ENCODE measurements around the gene KAZN.

KAZN gene

GRCh38 chr1:14647777-14648176 lies 49.3 kb downstream of the KAZN start:
- DNase-seq (ENCODE audit: low read depth, low spot score) = no peak

GRCh38 chr1:14648391-14648790 lies 49.9 kb downstream of the KAZN start:
- DNase-seq (ENCODE audit: low read depth, low spot score) = no peak

- no peak for DNase-seq (ENCODE audit: low read depth, low spot score)
These were observed 50.7 kb downstream of the KAZN start for GRCh38 chr1:14648896-14649855.

- DNase-seq (ENCODE audit: low read depth, low spot score) = no peak
These were observed 51.5 kb downstream of the KAZN start for GRCh38 chr1:14649976-14650375.

- DNase-seq (ENCODE audit: low read depth, low spot score) = no peak
These were observed 52.5 kb downstream of the KAZN start for GRCh38 chr1:14650951-14651350.

- DNase-seq (ENCODE audit: low read depth, low spot score) = no peak
These were observed 54.4 kb downstream of the KAZN start for GRCh38 chr1:14652840-14653239.

GRCh38 chr1:14653461-14653960 lies 55.0 kb downstream of the KAZN start:
- no peak for DNase-seq (ENCODE audit: low read depth, low spot score)

GRCh38 chr1:14654554-14654953 lies 56.1 kb downstream of the KAZN start:
- no peak for DNase-seq (ENCODE audit: low read depth, low spot score)

- DNase-seq (ENCODE audit: low read depth, low spot score) = no peak
These were observed 56.9 kb downstream of the KAZN start for GRCh38 chr1:14655385-14655784.

- no peak for DNase-seq (ENCODE audit: low read depth, low spot score)
These were observed 58.0 kb downstream of the KAZN start for GRCh38 chr1:14656384-14656937.

- no peak for DNase-seq (ENCODE audit: low read depth, low spot score)
These were observed 60.2 kb downstream of the KAZN start for GRCh38 chr1:14658642-14659041.

- no peak for DNase-seq (ENCODE audit: low read depth, low spot score)
These were observed 61.4 kb downstream of the KAZN start for GRCh38 chr1:14659913-14660312.

GRCh38 chr1:14660801-14661200 lies 62.3 kb downstream of the KAZN start:
- DNase-seq (ENCODE audit: low read depth, low spot score) = no peak

GRCh38 chr1:14661222-14661621 lies 62.7 kb downstream of the KAZN start:
- DNase-seq (ENCODE audit: low read depth, low spot score) = no peak

GRCh38 chr1:14662116-14662515 lies 63.6 kb downstream of the KAZN start:
- DNase-seq (ENCODE audit: low read depth, low spot score) = no peak

- no peak for DNase-seq (ENCODE audit: low read depth, low spot score)
These were observed 65.3 kb downstream of the KAZN start for GRCh38 chr1:14663773-14664172.

GRCh38 chr1:14666373-14666772 lies 67.9 kb downstream of the KAZN start:
- no peak for DNase-seq (ENCODE audit: low read depth, low spot score)

GRCh38 chr1:14666962-14667650 lies 68.6 kb downstream of the KAZN start:
- no peak for DNase-seq (ENCODE audit: low read depth, low spot score)

GRCh38 chr1:14667651-14667984 lies 69.1 kb downstream of the KAZN start:
- no peak for DNase-seq (ENCODE audit: low read depth, low spot score)

GRCh38 chr1:14668538-14668937 lies 70.1 kb downstream of the KAZN start:
- no peak for DNase-seq (ENCODE audit: low read depth, low spot score)

GRCh38 chr1:14672005-14672404 lies 73.5 kb downstream of the KAZN start:
- no peak for DNase-seq (ENCODE audit: low read depth, low spot score)

- DNase-seq (ENCODE audit: low read depth, low spot score) = no peak
These were observed 75.5 kb downstream of the KAZN start for GRCh38 chr1:14674030-14674429.

- no peak for DNase-seq (ENCODE audit: low read depth, low spot score)
These were observed 77.9 kb downstream of the KAZN start for GRCh38 chr1:14676400-14676799.
